MM.1S (cell line): Measurements from ENCODE around the gene CBFA2T3.

ENCODE experiments used
- DNase-seq: peaks from one replicate; pipeline ENCODE4 v3.0.0-alpha.2; 2015
- H2AFZ ChIP-seq: fragments of 300-600 bp; sonication (generic); 2 replicates; pipeline ENCODE4 v1.6.0; 2016; ENCODE audit warnings: antibody characterized with exemption, low read length
- H3F3A ChIP-seq: fragments of 300-600 bp; sonication (generic); 2 replicates; pipeline ENCODE4 v1.6.1; 2016; ENCODE audit warnings: mild to moderate bottlenecking, antibody characterized with exemption, low read length, moderate library complexity, mixed read lengths; ENCODE audit not compliant: insufficient read depth
- H3K27ac ChIP-seq: fragments of 300-600 bp; sonication (generic); 2 replicates; pipeline ENCODE4 v1.5.1; 2016; ENCODE audit warnings: mild to moderate bottlenecking, low read length
- H3K27me3 ChIP-seq: fragments of 300-600 bp; sonication (generic); replicated peaks from 2 replicates; pipeline ENCODE4 v1.6.0; 2016; ENCODE audit warnings: low read length; ENCODE audit not compliant: insufficient read depth
- H3K36me3 ChIP-seq: fragments of 300-600 bp; sonication (generic); replicated peaks from 2 replicates; pipeline ENCODE4 v1.6.1; 2016; ENCODE audit warnings: mild to moderate bottlenecking, low read length, mixed read lengths; ENCODE audit not compliant: insufficient read depth
- H3K4me1 ChIP-seq: fragments of 300-600 bp; sonication (generic); 2 replicates; pipeline ENCODE4 v1.6.1; 2016; ENCODE audit warnings: low read length, mixed read lengths
- H3K4me2 ChIP-seq: fragments of 300-600 bp; sonication (generic); 2 replicates; pipeline ENCODE4 v1.6.0; 2016; ENCODE audit warnings: low read depth, low read length
- H3K4me3 ChIP-seq: fragments of 300-600 bp; sonication (generic); 2 replicates; pipeline ENCODE4 v1.5.1; 2016; ENCODE audit warnings: low read length, mixed read lengths
- H3K79me2 ChIP-seq: fragments of 300-600 bp; sonication (generic); 2 replicates; pipeline ENCODE4 v1.6.1; 2016; ENCODE audit warnings: mixed run types, low read length, mixed read lengths
- H3K9ac ChIP-seq: fragments of 300-600 bp; sonication (generic); 2 replicates; pipeline ENCODE4 v1.6.1; 2016; ENCODE audit warnings: low read length, mixed read lengths
- H3K9me2 ChIP-seq: fragments of 300-600 bp; sonication (generic); replicated peaks from 2 replicates; pipeline ENCODE4 v1.6.1; 2016; ENCODE audit warnings: mild to moderate bottlenecking, low read length, mixed read lengths; ENCODE audit not compliant: insufficient read depth
- H3K9me3 ChIP-seq: fragments of 300-600 bp; sonication (generic); replicated peaks from 2 replicates; pipeline ENCODE4 v1.6.1; 2016; ENCODE audit warnings: mild to moderate bottlenecking, low read length, mixed read lengths; ENCODE audit not compliant: insufficient read depth
- H4K20me1 ChIP-seq: fragments of 300-600 bp; sonication (generic); 2 replicates; pipeline ENCODE4 v1.6.1; 2016; ENCODE audit warnings: mild to moderate bottlenecking, low read length, moderate library complexity, mixed read lengths; ENCODE audit not compliant: insufficient read depth
- CTCF ChIP-seq: fragments of 300-600 bp; sonication (generic); IDR thresholded peaks from 2 replicates; pipeline ENCODE4 v1.5.1; 2016; ENCODE audit warnings: antibody characterized with exemption, low read length, mixed read lengths
- EZH2 ChIP-seq: fragments of 300-600 bp; sonication (generic); optimal IDR thresholded peaks from 2 replicates; pipeline ENCODE3; 2017; ENCODE audit warnings: low read depth, mild to moderate bottlenecking, antibody characterized with exemption, low read length, mixed read lengths
- EZH2phosphoT487 ChIP-seq: fragments of 300-600 bp; sonication (generic); IDR thresholded peaks from 2 replicates; pipeline ENCODE4 v1.6.1; 2018; ENCODE audit warnings: antibody characterized with exemption, low read length

The CBFA2T3 gene

GRCh38 chr16:88957433-88957767 is 19.6 kb downstream of the CBFA2T3 start:
- no peak overlapping the region for H3K4me3 ChIP-seq
- H3F3A ChIP-seq = no peaks in the 10 kb centered on the region
- no peak overlapping the region for H2AFZ ChIP-seq
- peaks cover 80% of the 10 kb centered on the region for H3K79me2 ChIP-seq
- no peak overlapping the region for H3K9ac ChIP-seq
- DNase-seq = no peak
- no peaks in the 10 kb centered on the region for H3K9me2 ChIP-seq
- no peak for TF ChIP-seq EZH2
- TF ChIP-seq EZH2phosphoT487 = no peak
- TF ChIP-seq CTCF = no peak
- H3K9me3 ChIP-seq = no peaks in the 10 kb centered on the region
- H3K4me1 ChIP-seq = no peaks in the 10 kb centered on the region
- no peaks in the 10 kb centered on the region for H4K20me1 ChIP-seq
- H3K4me2 ChIP-seq = no peak overlapping the region
- no peak overlapping the region for H3K27ac ChIP-seq
- no peaks in the 10 kb centered on the region for H3K27me3 ChIP-seq
- H3K36me3 ChIP-seq = no peaks in the 10 kb centered on the region

GRCh38 chr16:88956546-88957432 is 20.2 kb downstream of the CBFA2T3 start:
- Histone ChIP-seq H4K20me1 (no peaks in the 10 kb centered on the region), H3K27ac (no peak overlapping the region)
- no peak for DNase-seq

GRCh38 chr16:88955906-88956305 is 21.1 kb downstream of the CBFA2T3 start:
- no peaks in the 10 kb centered on the region for H3F3A ChIP-seq
- H3K79me2 ChIP-seq = peaks cover 81% of the 10 kb centered on the region
- DNase-seq = no peak
- H3K4me3 ChIP-seq = no peak overlapping the region
- H3K9me3 ChIP-seq = no peaks in the 10 kb centered on the region
- H3K9me2 ChIP-seq = no peaks in the 10 kb centered on the region
- no peak overlapping the region for H2AFZ ChIP-seq
- no peaks in the 10 kb centered on the region for H3K27me3 ChIP-seq
- no peaks in the 10 kb centered on the region for H4K20me1 ChIP-seq
- H3K27ac ChIP-seq = no peak overlapping the region
- H3K36me3 ChIP-seq = no peaks in the 10 kb centered on the region
- TF ChIP-seq EZH2 (no peak), EZH2phosphoT487 (no peak), CTCF (no peak)
- no peaks in the 10 kb centered on the region for H3K4me1 ChIP-seq
- no peak overlapping the region for H3K4me2 ChIP-seq
- no peak overlapping the region for H3K9ac ChIP-seq

More at GRCh38 chr16:88956546-88957432, 20.2 kb downstream of the CBFA2T3 start:
- no peaks in the 10 kb centered on the region for H3K9me2 ChIP-seq
- H3K4me1 ChIP-seq = no peaks in the 10 kb centered on the region
- H3K9me3 ChIP-seq = no peaks in the 10 kb centered on the region
- H3K79me2 ChIP-seq = peaks cover 80% of the 10 kb centered on the region
- no peak for TF ChIP-seq EZH2phosphoT487
- no peak for TF ChIP-seq EZH2
- H3K27me3 ChIP-seq = no peaks in the 10 kb centered on the region
- no peaks in the 10 kb centered on the region for H3F3A ChIP-seq
- H3K36me3 ChIP-seq = no peaks in the 10 kb centered on the region
- no peak overlapping the region for H2AFZ ChIP-seq
- no peak overlapping the region for H3K4me3 ChIP-seq
- H3K9ac ChIP-seq = no peak overlapping the region
- no peak overlapping the region for H3K4me2 ChIP-seq

- H3K4me2 ChIP-seq = no peak overlapping the region
- no peak overlapping the region for H3K27ac ChIP-seq
- DNase-seq = no peak
- H4K20me1 ChIP-seq = no peaks in the 10 kb centered on the region
- H3K4me1 ChIP-seq = no peaks in the 10 kb centered on the region
- H3K4me3 ChIP-seq = no peak overlapping the region
- H3K9ac ChIP-seq = no peak overlapping the region
- no peak overlapping the region for H2AFZ ChIP-seq
- H3F3A ChIP-seq = no peaks in the 10 kb centered on the region
- TF ChIP-seq EZH2phosphoT487 (no peak), EZH2 (no peak), CTCF (no peak)
- no peaks in the 10 kb centered on the region for H3K27me3 ChIP-seq
- no peaks in the 10 kb centered on the region for H3K9me3 ChIP-seq
- peaks cover 62% of the 10 kb centered on the region for H3K79me2 ChIP-seq
- H3K9me2 ChIP-seq = no peaks in the 10 kb centered on the region
- H3K36me3 ChIP-seq = no peaks in the 10 kb centered on the region
Observed at GRCh38 chr16:88953003-88953690, 23.9 kb downstream of the CBFA2T3 start.
